NCI-H2227 (cell line): ENCODE measurements around the gene AOC3.
"Not testable (repeated sequence)": the region's sequence is repeated elsewhere in the genome, so short reads cannot be mapped to it uniquely, and the experiment has no call there.

Experiments used
- DNase-seq: peaks from one replicate; lab custom pipeline; 2025; ENCODE audit not compliant: unreplicated experiment; lab: John Stamatoyannopoulos, UW

The AOC3 gene

GRCh38 chr17:42866631-42867575 is 15.9 kb downstream of the AOC3 start:
- DNase-seq = no peak

- DNase-seq = not testable (repeated sequence)
Measured at GRCh38 chr17:42867694-42868261, 16.8 kb downstream of the AOC3 start.

DNA sequence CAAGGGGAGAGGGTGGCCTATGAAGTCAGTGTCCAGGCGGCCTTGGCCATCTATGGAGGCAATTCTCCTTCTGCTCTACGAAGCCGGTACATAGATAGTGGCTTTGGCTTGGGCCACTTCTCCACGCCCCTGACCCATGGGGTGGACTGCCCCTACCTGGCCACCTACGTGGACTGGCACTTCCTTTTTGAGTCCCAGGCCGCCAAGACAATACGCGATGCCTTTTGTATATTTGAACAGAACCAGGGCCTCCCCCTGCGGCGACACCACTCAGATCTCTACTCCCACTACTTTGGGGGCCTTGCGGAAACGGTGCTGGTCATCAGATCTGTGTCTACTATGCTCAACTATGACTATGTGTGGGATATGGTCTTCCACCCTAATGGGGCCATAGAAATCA is 17.3 kb downstream of the AOC3 start:
- no peak for DNase-seq

DNA sequence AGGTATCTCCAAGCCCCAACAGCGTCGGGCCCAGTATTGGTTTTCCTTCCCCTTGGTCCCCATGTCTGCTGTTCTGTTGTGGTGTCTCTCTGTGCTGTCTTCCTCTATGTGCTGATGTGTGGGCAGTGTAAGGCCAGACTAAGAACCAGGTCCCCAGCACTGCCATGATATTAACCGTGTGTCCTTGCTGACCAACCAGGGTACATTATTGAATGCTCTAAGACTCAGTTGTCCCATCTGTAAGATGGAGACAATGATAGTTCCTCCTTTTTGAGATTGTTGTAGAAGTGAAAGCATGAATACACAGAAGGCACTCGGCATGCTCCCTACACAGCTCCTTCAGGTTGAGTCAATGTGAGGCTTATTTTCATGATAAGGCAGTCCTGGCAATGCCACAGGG is 20.6 kb downstream of the AOC3 start:
- no peak for DNase-seq

- DNase-seq = no peak
Measured at GRCh38 chr17:42872251-42872965, 21.4 kb downstream of the AOC3 start.

- no peak for DNase-seq
Measured at GRCh38 chr17:42873315-42873714, 22.3 kb downstream of the AOC3 start.

- not testable (repeated sequence) for DNase-seq
Measured at GRCh38 chr17:42873932-42874695, 23.1 kb downstream of the AOC3 start.

- no peak for DNase-seq
Measured at GRCh38 chr17:42877037-42877436, 26.0 kb downstream of the AOC3 start.

GRCh38 chr17:42878123-42878880 is 27.3 kb downstream of the AOC3 start:
- DNase-seq = no peak

DNA sequence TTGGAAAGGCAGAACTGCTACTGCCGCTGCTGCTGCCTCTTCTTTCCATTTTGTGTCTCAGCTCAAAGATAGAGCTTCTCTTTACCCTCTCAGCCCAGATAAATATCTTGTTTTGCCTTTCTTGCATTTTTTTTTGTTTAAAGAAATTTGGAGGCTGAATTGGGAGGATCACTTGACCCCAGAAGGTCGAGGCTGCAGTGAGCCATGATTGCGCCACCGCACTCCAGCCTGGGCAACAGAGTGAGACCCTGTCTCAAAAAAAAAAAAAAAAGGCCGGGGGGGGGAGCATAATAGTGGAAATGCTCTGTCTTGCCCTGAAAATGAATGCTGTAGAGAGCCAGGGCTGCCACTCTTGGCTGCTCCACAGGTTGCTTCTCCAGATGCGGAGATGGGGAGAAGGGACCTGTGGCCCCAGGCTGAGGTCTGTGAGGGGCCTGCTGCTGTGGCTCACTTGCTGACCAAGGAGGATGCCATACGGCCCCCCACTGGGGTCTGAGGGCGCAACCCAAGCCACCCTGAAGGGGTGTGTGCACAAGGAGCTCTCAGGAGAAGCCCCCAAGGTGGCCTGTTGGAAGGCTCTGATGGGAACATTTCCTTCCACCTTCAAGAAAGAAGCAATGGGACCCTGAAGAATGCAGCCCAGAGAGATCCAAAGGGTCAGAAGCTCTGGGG is 28.1 kb downstream of the AOC3 start:
- no peak for DNase-seq

DNA sequence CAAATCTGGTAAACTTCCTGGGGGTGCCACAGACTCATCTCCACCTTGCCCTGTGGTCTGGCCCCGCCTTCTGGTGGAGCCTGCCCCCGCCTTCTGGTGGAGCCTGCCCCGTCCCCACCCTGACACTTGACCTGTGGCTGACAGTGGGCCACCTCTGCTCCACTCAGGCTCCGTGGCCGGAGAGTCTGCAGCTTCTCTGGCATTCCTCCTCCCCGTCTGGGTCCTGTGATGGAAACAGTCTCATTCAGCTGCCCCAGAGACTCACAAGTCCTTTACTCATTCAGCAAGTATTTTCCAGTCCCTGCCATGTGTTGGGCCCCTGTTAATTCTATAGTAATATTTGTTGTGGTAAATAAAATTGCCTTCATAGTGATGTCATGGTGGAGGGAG is 28.6 kb downstream of the AOC3 start:
- no peak for DNase-seq

GRCh38 chr17:42880776-42881310 is 29.8 kb downstream of the AOC3 start:
- no peak for DNase-seq

DNA sequence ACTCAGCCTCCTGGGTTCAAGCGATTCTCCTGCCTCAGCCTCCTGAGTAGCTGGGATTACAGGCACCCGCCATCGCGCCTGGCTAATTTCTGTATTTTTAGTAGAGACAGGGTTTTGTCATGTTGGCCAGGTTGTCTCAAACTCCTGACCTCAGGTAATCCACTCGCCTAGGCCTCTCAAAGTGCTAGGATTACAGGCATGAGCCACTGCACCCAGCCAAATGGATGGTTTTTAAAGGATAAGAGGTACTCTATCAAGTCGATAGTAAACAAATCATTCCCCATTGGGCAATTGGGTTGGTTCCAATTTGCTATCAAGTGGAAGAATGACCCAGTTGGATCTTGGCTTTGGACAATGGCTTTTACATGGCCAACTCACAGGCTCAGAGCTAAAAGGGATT is 30.7 kb downstream of the AOC3 start:
- DNase-seq = not testable (repeated sequence)

DNA sequence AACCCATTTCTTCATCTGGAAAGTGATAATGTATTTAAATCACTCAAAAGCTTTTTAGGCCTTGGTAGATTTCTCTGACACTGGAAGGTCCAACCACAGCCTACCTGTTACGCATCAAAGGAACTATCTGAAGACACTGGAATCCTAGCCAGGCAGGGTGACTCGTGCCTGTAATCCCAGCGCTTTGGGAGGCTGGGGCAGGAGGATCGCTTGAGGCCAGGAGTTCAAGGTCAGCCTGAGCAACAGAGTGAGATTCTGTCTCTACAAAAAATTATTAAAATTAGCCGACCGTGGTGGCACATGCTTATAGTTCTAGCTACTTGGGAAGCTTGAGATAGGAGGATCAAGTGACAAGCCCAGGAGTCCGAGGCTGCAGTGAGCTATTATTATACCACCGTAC is 31.2 kb downstream of the AOC3 start:
- no peak for DNase-seq

DNA sequence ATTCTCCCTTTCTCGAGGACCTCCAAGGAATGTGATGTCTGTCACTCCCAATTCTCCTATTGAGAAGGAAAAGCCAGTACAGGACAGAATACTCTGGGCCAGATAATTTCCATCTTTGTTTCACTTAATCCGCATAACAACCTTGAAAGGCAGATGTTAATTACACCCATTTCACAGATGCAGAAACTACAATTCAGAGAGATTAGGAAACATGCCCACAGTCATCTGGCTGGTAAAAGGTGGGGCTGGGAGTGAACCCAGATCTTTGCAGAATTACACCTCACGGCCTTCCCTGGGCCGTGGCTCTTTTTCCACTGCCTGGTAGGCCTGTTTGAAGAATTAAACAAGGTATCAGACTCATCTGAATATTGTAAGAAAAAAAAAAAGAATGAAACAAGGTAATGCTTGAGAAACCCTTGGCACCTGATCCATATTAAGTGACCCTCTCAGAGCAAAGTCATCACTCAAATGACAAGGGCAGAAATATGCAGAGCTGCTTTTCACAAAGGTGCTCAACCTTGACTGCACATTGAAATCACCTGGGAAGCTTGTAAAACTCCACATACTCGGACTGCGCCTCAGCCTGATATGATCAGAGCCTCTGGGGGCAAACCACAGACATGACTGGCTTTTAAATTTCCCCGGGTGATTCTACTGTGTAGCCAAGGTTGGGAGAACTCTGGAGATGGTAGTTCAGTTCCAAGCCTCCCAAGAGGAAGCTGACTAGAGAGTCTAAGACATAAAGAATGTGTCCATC is 33.0 kb downstream of the AOC3 start:
- no peak for DNase-seq

DNA sequence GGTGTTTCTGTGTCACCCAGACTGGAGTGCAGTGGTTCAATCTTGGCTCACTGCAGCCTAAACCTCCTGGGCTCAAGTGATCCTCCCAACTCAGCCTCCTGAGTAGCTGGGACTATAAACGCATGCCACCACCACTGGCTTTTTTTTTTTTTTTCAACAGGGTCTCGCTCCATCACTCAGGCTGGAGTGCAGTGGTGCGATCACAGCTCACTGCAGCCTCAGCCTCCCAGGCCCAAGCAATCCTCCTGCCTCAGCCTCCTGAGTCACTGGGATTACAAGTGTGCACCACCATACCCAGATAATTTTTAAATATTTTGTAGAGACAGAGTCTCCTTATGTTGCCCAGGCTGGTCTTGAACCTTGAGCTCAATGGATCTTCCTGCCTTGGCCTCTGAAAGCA is 34.8 kb downstream of the AOC3 start:
- not testable (repeated sequence) for DNase-seq

DNA sequence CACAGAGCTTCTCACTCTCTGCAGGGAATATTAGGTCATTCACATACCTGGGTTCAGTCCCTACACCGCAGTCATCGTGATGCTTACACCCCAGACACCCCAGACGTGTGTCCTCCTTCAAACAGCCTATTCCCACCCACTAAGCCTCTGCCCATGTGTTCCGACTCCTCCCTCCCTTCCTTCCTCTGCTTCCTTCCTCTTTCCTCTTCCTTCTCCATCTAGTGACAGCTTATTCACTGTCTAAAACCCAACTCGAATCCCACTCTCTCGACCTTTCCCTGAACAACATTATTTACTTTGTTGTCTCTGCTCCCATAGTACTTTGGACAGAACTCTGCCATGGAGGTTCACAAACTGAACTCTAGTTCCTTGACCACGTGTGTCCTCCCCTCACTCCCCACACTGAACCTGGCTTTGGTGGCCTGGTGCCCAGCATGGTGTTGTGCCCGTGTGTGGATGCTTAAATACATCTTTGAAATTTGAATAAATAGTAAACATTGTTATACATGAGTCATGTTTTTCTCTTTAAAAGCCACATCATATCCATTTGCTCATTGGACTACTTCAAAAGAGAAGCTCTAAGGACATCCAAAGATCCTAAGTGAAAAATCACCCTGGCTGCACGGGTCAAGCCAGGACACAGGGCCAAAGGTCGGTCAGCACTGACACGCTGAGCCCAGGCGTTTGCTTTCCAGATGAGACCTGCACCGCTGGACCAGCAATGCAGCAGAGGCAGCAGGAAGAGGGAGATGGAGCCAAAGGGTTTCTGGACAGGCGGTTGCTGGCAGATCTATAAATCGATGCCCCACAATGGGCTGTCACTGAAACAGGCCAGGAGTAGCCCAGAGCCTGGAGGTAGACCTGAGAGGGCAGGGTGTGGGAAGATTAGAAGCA is 35.5 kb downstream of the AOC3 start:
- no peak for DNase-seq

DNA sequence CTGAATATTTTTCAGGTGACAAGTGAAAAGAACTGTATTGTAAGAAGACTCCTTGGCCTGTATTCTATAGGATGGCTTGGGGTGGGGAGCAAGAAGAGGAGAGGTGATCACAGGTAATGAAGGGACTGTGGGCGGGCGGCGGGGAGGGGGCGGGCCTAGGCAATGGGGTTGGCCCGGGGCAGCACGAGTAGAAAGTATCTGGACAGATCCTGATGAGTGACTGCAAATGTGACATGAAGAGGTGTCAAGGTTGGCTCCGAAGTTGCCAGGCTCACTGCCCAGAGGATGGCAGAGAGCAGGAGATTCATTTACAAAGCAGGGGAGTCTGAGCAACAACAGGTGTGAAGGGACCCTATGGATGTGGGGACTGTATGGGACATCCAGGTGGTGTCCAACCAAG is 38.8 kb downstream of the AOC3 start:
- no peak for DNase-seq
